Stomach smooth muscle (tissue), 2 donors: Measurements from ENCODE around the gene BRD1.
"Not testable (repeated sequence)": the region's sequence is repeated elsewhere in the genome, so short reads cannot be mapped to it uniquely, and the experiment has no call there.

Source experiments
- H3K27ac ChIP-seq: one replicate; pipeline ENCODE4 v1.7.0; 2013; ENCODE audit warnings: mild to moderate bottlenecking, low read length, inconsistent platforms
- H3K27me3 ChIP-seq, 2 donors: one replicate each; pipeline ENCODE4 v1.7.0; 2013; ENCODE audit warnings: low read length in 2 of 2; ENCODE audit not compliant: insufficient read depth in 2 of 2, control insufficient read depth in 1 of 2
- H3K36me3 ChIP-seq, 2 donors: one replicate each; pipeline ENCODE4 v1.7.0; 2013; ENCODE audit warnings: low read length in 2 of 2; ENCODE audit not compliant: control insufficient read depth in 2 of 2, insufficient read depth in 2 of 2
- H3K4me1 ChIP-seq: one replicate; pipeline ENCODE4 v1.7.0; 2013; ENCODE audit warnings: low read length; ENCODE audit not compliant: control insufficient read depth, insufficient read depth
- H3K4me3 ChIP-seq, 2 donors: one replicate each; pipeline ENCODE4 v1.7.0; 2013; ENCODE audit warnings: low read length in 2 of 2
- H3K9ac ChIP-seq, 2 donors: one replicate each; pipeline ENCODE4 v1.7.0; 2013; ENCODE audit warnings: low read length in 2 of 2, mild to moderate bottlenecking in 1 of 2
- H3K9me3 ChIP-seq, 2 donors: one replicate each; pipeline ENCODE4 v1.7.0; 2013; ENCODE audit warnings: low read length in 2 of 2; ENCODE audit not compliant: control insufficient read depth in 2 of 2
- donor health status: healthy.
- donor health status: Pancreatic carcinoma.

BRD1 gene

DNA sequence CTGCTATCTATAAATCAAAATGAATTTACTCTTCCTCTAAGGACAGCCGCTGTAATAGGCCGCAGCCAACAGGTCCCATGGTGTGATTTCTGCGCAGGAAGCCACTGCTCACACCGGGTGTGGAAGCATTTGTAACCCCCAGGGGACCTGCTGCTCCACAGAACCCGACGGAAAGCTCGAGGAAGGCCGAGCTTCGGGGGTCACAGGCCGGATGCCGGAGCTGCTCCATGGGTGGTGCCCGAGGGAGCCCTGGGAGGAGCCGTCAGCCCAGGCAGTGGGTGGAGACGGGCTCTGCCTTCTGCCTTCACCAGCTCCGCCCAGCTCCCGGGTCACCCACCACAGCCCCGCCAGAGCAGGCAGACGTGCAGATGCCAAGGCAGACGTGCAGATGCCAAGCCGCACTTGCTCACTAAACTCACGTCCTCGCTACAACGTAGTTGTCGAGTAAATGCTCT is 63.5 kb downstream of the BRD1 start:
- Histone ChIP-seq H3K27ac (no peak overlapping the region), H3K9me3 (peaks cover 0 to 18% of the 10 kb centered on the region in 2 donors), H3K27me3 (peaks cover 0 to 2% of the 10 kb centered on the region in 2 donors), H3K36me3 (no peaks in the 10 kb centered on the region), H3K4me1 (peaks cover 6% of the 10 kb centered on the region), H3K4me3 (no peak overlapping the region), H3K9ac (no peak overlapping the region)

DNA sequence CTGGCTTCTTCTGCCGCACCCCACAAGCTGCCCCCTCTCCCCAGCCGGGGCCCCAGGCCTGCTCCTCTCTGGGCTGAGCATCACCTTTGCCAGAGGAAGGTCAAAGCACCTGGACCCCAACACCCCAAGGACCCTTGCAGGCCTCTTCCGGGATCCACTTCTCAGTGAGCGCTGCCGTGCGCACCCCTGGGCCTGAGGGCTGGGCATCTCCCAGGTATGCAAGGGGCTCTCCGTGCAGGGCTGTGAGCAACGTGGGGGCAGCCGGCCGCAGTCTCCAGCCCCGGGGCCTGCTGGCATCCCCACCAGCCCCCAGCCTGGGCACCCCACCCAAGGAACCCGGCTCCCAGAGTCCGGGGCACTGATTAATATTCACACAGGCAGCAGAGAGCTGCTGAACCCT is 64.0 kb downstream of the BRD1 start:
- peaks cover 0 to 18% of the 10 kb centered on the region in 2 donors for H3K9me3 ChIP-seq
- H3K27me3 ChIP-seq, result peaks cover 0 to 2% of the 10 kb centered on the region in 2 donors
- H3K36me3 ChIP-seq, result no peaks in the 10 kb centered on the region
- H3K4me1 ChIP-seq, result peaks cover 2% of the 10 kb centered on the region
- no peak overlapping the region for H3K9ac ChIP-seq
- no peak overlapping the region for H3K4me3 ChIP-seq
- no peak overlapping the region for H3K27ac ChIP-seq

DNA sequence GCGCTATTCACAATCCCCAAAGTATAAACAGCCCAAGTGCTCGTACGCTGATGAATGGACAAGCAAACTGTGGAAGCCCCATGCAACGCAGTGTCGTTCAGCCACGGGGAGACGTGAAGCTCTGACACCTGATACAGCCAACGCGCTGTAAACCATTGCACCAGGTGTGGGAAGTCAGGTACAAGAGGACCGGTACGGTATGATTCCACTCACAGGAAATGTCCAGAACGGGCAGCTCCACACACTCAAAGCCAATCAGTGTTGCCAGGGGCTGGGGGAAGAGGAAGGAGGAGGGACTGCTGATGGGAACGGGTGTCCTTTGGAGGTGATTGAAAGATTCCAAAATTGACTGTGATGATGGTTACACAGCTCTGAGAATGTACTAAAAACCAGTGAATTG is 64.5 kb downstream of the BRD1 start:
- H3K4me3 ChIP-seq, result no peak overlapping the region
- H3K9ac ChIP-seq, result no peak overlapping the region
- H3K27ac ChIP-seq, result no peak overlapping the region
- no peaks in the 10 kb centered on the region for H3K36me3 ChIP-seq
- H3K9me3 ChIP-seq, result peaks cover 0 to 18% of the 10 kb centered on the region in 2 donors
- peaks cover 0 to 2% of the 10 kb centered on the region in 2 donors for H3K27me3 ChIP-seq
- H3K4me1 ChIP-seq, result no peaks in the 10 kb centered on the region

- H3K27me3 ChIP-seq, H3K4me1 ChIP-seq, H3K4me3 ChIP-seq, H3K36me3 ChIP-seq, H3K9ac ChIP-seq, H3K27ac ChIP-seq: not testable (repeated sequence)
- H3K9me3 ChIP-seq, result peaks cover 0 to 17% of the 10 kb centered on the region in 2 donors
Observed at GRCh38 chr22:49762571-49762970, 65.1 kb downstream of the BRD1 start.

DNA sequence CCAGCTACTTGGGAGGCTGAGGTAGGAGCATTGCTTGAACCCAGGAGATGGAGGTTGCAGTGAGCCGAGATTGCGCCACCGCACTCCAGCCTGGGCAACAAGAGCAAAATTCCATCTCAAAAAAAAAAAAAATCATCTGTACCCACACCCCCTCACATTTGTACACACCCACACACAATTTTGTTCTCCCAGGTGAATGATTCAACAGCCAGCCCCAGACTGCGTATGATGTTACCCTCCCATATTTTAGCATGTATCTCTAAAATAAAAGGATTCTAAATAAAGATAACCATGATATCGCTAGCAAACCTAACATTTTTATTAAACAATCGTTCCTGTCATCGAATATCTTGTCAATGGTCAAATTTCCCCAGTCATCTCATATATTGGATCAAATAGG is 65.8 kb downstream of the BRD1 start:
- peaks cover 0 to 2% of the 10 kb centered on the region in 2 donors for H3K27me3 ChIP-seq
- H3K4me1 ChIP-seq, result no peaks in the 10 kb centered on the region
- no peak overlapping the region for H3K27ac ChIP-seq
- peaks cover 0 to 12% of the 10 kb centered on the region in 2 donors for H3K9me3 ChIP-seq
- H3K4me3 ChIP-seq, result no peak overlapping the region
- H3K9ac ChIP-seq, result no peak overlapping the region
- H3K36me3 ChIP-seq, result no peaks in the 10 kb centered on the region

DNA sequence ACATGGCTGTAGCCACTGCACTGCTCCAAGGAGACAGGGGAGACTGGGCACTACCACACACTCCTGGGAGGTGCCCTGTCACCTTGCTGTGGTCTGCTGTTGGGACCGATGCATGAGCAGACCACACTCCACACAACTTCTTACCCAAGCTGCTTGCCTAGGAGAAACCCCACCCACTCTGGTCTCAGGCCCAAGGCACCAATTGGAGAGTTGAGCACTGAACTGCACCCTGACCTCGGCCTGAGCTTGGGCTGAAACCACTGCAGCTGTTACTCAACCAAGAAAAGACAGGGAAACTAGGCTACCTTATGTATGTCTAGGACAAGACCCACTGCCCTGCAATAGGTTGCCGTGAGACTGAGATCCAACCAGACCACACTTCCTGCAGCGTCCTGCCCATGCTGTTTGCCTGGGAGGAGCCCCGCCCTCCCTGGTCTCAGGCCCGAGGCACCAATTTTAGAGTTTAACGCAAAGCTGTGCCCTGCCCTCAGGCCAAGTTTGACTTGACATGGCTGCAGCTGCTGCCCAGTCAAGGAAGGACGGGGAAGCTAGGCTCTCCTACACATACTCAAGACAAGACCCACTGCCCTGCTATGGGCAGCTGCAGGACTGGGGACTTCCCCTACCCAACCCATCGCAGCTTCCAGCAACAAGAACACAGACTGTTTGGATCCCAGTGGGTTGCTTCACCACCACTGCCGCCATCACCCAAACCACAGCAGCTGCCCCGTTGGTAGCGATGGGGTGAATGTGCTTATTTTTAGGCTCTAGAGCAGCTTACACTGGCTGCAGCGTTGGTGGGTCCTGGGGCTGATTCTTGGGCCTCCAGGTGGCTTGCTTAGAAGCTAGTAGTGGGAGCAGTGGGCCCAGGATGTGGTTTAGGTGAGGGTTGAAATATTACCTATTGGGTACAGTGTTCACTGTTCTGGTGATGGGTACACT is 66.8 kb downstream of the BRD1 start:
- H3K27ac ChIP-seq, result no peak overlapping the region
- peaks cover 0 to 5% of the 10 kb centered on the region in 2 donors for H3K27me3 ChIP-seq
- peaks cover 0 to 8% of the 10 kb centered on the region in 2 donors for H3K9me3 ChIP-seq
- no peaks in the 10 kb centered on the region for H3K4me1 ChIP-seq
- H3K36me3 ChIP-seq, result no peaks in the 10 kb centered on the region
- H3K4me3 ChIP-seq, result no peak overlapping the region
- no peak overlapping the region for H3K9ac ChIP-seq

- H3K27me3 ChIP-seq, result peaks cover 0 to 5% of the 10 kb centered on the region in 2 donors
- no peak overlapping the region for H3K4me3 ChIP-seq
- H3K27ac ChIP-seq, result no peak overlapping the region
- H3K36me3 ChIP-seq, result no peaks in the 10 kb centered on the region
- peaks cover 0 to 6% of the 10 kb centered on the region in 2 donors for H3K9me3 ChIP-seq
- H3K4me1 ChIP-seq, result no peaks in the 10 kb centered on the region
- no peak overlapping the region for H3K9ac ChIP-seq
Observed at GRCh38 chr22:49760280-49760629, 67.4 kb downstream of the BRD1 start.

GRCh38 chr22:49756676-49757075 is 71.0 kb downstream of the BRD1 start:
- H3K27ac ChIP-seq, result no peak overlapping the region
- peaks cover 5% of the 10 kb centered on the region in 2 donors for H3K27me3 ChIP-seq
- H3K4me3 ChIP-seq, result no peak overlapping the region
- peaks cover 0 to 3% of the 10 kb centered on the region in 2 donors for H3K9me3 ChIP-seq
- H3K4me1 ChIP-seq, result no peaks in the 10 kb centered on the region
- H3K9ac ChIP-seq, result no peak overlapping the region
- no peaks in the 10 kb centered on the region for H3K36me3 ChIP-seq

DNA sequence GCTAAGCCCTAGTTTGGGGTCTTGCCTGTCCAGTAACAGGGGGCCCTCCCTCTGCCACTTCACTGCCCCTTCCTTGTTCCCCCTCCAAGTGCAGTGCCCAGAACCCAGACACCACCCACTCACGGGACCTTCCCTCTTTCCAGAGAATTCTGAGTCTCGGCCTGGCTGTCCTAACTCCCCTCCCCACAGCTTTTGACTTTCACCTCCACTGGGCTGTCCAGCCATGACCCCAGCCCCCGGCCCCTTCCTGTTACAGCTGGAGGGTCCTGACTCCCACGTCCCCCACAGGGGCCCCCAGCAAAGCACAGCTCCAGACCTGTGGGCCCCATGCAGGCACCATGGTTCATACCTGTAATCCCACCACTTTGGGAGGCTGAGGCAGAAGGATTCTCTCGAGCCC is 71.5 kb downstream of the BRD1 start:
- no peak overlapping the region for H3K4me3 ChIP-seq
- H3K9me3 ChIP-seq, result peaks cover 0 to 3% of the 10 kb centered on the region in 2 donors
- H3K27me3 ChIP-seq, result peaks cover 5% of the 10 kb centered on the region in 2 donors
- no peaks in the 10 kb centered on the region for H3K4me1 ChIP-seq
- no peak overlapping the region for H3K27ac ChIP-seq
- H3K9ac ChIP-seq, result no peak overlapping the region
- no peaks in the 10 kb centered on the region for H3K36me3 ChIP-seq

DNA sequence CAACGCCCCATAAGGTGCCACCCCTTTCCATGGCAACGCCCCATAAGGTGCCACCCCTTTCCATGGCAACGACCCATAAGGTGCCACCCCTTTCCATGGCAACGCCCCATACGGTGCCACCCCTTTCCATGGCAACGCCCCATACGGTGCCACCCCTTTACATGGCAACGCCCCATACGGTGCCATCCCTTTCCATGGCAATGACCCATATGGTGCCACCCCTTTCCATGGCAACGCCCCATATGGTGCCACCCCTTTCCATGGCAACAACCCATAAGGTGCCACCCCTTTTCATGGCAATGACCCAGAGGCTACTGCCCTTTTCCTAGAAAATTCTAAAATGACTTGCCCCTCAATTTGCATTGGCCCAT is 72.1 kb downstream of the BRD1 start:
- Histone ChIP-seq H3K27ac (no peak overlapping the region), H3K36me3 (no peaks in the 10 kb centered on the region), H3K27me3 (peaks cover 3 to 5% of the 10 kb centered on the region in 2 donors), H3K4me3 (no peak overlapping the region), H3K4me1 (no peaks in the 10 kb centered on the region), H3K9ac (no peak overlapping the region), H3K9me3 (peaks cover 0 to 3% of the 10 kb centered on the region in 2 donors)
